Stomach (tissue), 4 donors: ENCODE data around the gene ZNF277.
"Not testable (repeated sequence)": the region's sequence is repeated elsewhere in the genome, so short reads cannot be mapped to it uniquely, and the experiment has no call there.

Experiments used
- EP300 ChIP-seq: sonication (generic); formaldehyde crosslinking; IDR thresholded peaks from one replicate; pipeline ENCODE4 v1.6.1; 2017; ENCODE audit warnings: antibody characterized with exemption
- POLR2AphosphoS5 ChIP-seq, 3 donors: sonication (generic); formaldehyde crosslinking; IDR thresholded peaks; one replicate each; pipeline ENCODE4 v1.6.1; 2016; ENCODE audit warnings: antibody characterized with exemption in 3 of 3
- TF ChIP-seq, protein P1 (sequence below), 7 experiments: fragments of 450-650 bp in 4 of 7; fragments of 200-600 bp in 3 of 7; sonication (generic) in 3 of 7; IDR thresholded peaks; one replicate each; pipeline ENCODE4 v1.5.1; 2016 to 2019; ENCODE audit warnings: antibody characterized with exemption in 7 of 7, control low read depth in 2 of 7, mild to moderate bottlenecking in 1 of 7

DNA sequence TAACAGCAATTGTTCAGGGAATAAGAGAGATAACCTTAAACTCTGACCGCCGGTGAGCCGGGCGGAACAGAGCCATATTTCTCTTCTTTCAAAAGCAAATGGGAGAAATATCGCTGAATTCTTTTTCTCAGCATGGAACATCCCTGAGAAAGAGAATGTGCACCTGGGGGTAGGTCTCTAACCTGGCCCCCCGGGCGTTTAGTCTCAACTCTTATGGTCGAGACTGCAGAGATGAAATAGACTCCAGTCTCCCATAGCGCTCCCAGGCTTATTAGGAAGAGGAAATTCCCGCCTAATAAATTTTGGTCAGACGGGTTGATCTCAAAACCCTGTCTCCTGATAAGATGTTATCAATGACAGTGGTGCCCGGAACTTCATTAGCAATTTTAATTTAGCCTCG, 43.5 kb downstream of the ZNF277 start:
- TF ChIP-seq EP300; POLR2AphosphoS5 (IDR thresholded peaks at IDR 0.05): not testable (repeated sequence)
- TF ChIP-seq, protein P1, sequence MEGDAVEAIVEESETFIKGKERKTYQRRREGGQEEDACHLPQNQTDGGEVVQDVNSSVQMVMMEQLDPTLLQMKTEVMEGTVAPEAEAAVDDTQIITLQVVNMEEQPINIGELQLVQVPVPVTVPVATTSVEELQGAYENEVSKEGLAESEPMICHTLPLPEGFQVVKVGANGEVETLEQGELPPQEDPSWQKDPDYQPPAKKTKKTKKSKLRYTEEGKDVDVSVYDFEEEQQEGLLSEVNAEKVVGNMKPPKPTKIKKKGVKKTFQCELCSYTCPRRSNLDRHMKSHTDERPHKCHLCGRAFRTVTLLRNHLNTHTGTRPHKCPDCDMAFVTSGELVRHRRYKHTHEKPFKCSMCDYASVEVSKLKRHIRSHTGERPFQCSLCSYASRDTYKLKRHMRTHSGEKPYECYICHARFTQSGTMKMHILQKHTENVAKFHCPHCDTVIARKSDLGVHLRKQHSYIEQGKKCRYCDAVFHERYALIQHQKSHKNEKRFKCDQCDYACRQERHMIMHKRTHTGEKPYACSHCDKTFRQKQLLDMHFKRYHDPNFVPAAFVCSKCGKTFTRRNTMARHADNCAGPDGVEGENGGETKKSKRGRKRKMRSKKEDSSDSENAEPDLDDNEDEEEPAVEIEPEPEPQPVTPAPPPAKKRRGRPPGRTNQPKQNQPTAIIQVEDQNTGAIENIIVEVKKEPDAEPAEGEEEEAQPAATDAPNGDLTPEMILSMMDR (IDR thresholded peaks at IDR 0.05): not testable (repeated sequence)
